ENCODE data around the gene SPC24. TPM values are rescaled to one million over a fixed set of nuclear protein-coding genes. Genes with fewer than 3 reads are reported as not detected.

The SPC24 gene
- total RNA-seq, 1 experiment from 2014 or later: 59.2 TPM

- H3K79me2 ChIP-seq (ENCODE audit: low read depth): no peaks in the 10 kb centered on the region
- no peak for DNase-seq
- peaks cover 11% of the 10 kb centered on the region; the same call in 1 of the 2 replicates for H3F3A ChIP-seq (ENCODE audit: insufficient read depth, low read depth)
- BruUV-seq (replicated peaks): no TSS peak
- H3K27me3 ChIP-seq (ENCODE audit: insufficient read depth, low read depth): no peaks in the 10 kb centered on the region
- H3K9me3 ChIP-seq (ENCODE audit: insufficient read depth, low read depth): no peaks in the 10 kb centered on the region
- H4K20me1 ChIP-seq (ENCODE audit: insufficient read depth): no peaks in the 10 kb centered on the region
- no peak overlapping the region for H3K4me2 ChIP-seq
- no peak for TF ChIP-seq CTCF (conservative IDR thresholded peaks at IDR 0.05)
- no peak for TF ChIP-seq EZH2 (IDR thresholded peaks at IDR 0.05; ENCODE audit: low read depth)
- H3K27ac ChIP-seq: no peak overlapping the region
- H2AFZ ChIP-seq: no peak overlapping the region
- no peaks in the 10 kb centered on the region for H3K36me3 ChIP-seq (ENCODE audit: low read depth)
- no peaks in the 10 kb centered on the region for H3K4me1 ChIP-seq (replicated peaks; ENCODE audit: insufficient read depth)
- intact Hi-C loops (cut with micrococcal nuclease; ENCODE audit: unreplicated experiment): no loop called here
- CTCF ChIA-PET: no interaction called here
- no peak overlapping the region for H3K4me3 ChIP-seq
- POLR2A ChIA-PET (ENCODE audit: unreplicated experiment): interaction anchor here (0.6 kb wide), 1 partner anchor 232 kb away, joined by 27 read pairs; no protein-coding TSS in a partner anchor
- H3K9me2 ChIP-seq (ENCODE audit: insufficient read depth): no peaks in the 10 kb centered on the region
Measured at GRCh38 chr19:11176466-11177193, 21.0 kb upstream of the SPC24 start.

- TF ChIP-seq CTCF (conservative IDR thresholded peaks at IDR 0.05): no peak
- TF ChIP-seq EZH2 (IDR thresholded peaks at IDR 0.05; ENCODE audit: low read depth): no peak
- Histone ChIP-seq H3K9me3 (ENCODE audit: insufficient read depth, low read depth) (no peaks in the 10 kb centered on the region), H3K27ac (no peak overlapping the region), H3K4me3 (no peak overlapping the region), H3K36me3 (ENCODE audit: low read depth) (no peaks in the 10 kb centered on the region), H2AFZ (no peak overlapping the region), H3K4me2 (no peak overlapping the region), H3K79me2 (ENCODE audit: low read depth) (no peaks in the 10 kb centered on the region), H3K9me2 (ENCODE audit: insufficient read depth) (no peaks in the 10 kb centered on the region), H3K27me3 (ENCODE audit: insufficient read depth, low read depth) (no peaks in the 10 kb centered on the region), H3F3A (ENCODE audit: insufficient read depth, low read depth) (peaks cover 11% of the 10 kb centered on the region), H4K20me1 (ENCODE audit: insufficient read depth) (no peaks in the 10 kb centered on the region), H3K4me1 (replicated peaks; ENCODE audit: insufficient read depth) (no peaks in the 10 kb centered on the region)
- ChIA-PET CTCF (no interaction called here), POLR2A (ENCODE audit: unreplicated experiment) (no interaction called here)
- no TSS peak for BruUV-seq (replicated peaks)
- intact Hi-C loops (cut with micrococcal nuclease; ENCODE audit: unreplicated experiment): no loop called here
- DNase-seq: no peak
Measured at GRCh38 chr19:11175920-11176319, 20.3 kb upstream of the SPC24 start.

GRCh38 chr19:11174336-11174735 lies 18.8 kb upstream of the SPC24 start:
- H3K79me2 ChIP-seq (ENCODE audit: low read depth): no peaks in the 10 kb centered on the region
- H3K27me3 ChIP-seq (ENCODE audit: insufficient read depth, low read depth): no peaks in the 10 kb centered on the region
- H3K27ac ChIP-seq: no peak overlapping the region
- peaks cover 10% of the 10 kb centered on the region for H3F3A ChIP-seq (ENCODE audit: insufficient read depth, low read depth)
- H2AFZ ChIP-seq: no peak overlapping the region
- no peak for TF ChIP-seq CTCF (conservative IDR thresholded peaks at IDR 0.05)
- no peak for TF ChIP-seq EZH2 (IDR thresholded peaks at IDR 0.05; ENCODE audit: low read depth)
- H4K20me1 ChIP-seq (ENCODE audit: insufficient read depth): no peaks in the 10 kb centered on the region
- DNase-seq: no peak
- H3K4me3 ChIP-seq: no peak overlapping the region
- H3K9me3 ChIP-seq (ENCODE audit: insufficient read depth, low read depth): no peaks in the 10 kb centered on the region
- intact Hi-C loops (cut with micrococcal nuclease; ENCODE audit: unreplicated experiment): no loop called here
- CTCF ChIA-PET: no interaction called here
- H3K36me3 ChIP-seq (ENCODE audit: low read depth): no peaks in the 10 kb centered on the region
- H3K9me2 ChIP-seq (ENCODE audit: insufficient read depth): no peaks in the 10 kb centered on the region
- H3K4me1 ChIP-seq (replicated peaks; ENCODE audit: insufficient read depth): 0 out of 2 replicates have a peak, but pooled peaks cover 1% of the 10 kb centered on the region
- BruUV-seq (replicated peaks): no TSS peak
- POLR2A ChIA-PET (ENCODE audit: unreplicated experiment): interaction anchor here (0.7 kb wide), 1 partner anchor 9 kb away, joined by 3 read pairs; no protein-coding TSS in a partner anchor
- H3K4me2 ChIP-seq: no peak overlapping the region

Measured in PC-9 (cell line).